Measurements from ENCODE around the gene SSH2.
"Not testable (repeated sequence)": the region's sequence is repeated elsewhere in the genome, so short reads cannot be mapped to it uniquely, and the experiment has no call there.

The SSH2 gene

GRCh38 chr17:29652976-29653375 is 277.1 kb downstream of the SSH2 start:
- no peak for DNase-seq

- not testable (repeated sequence) for DNase-seq
Observed at GRCh38 chr17:29651913-29652312, 278.1 kb downstream of the SSH2 start.

- no peak for DNase-seq
Observed at GRCh38 chr17:29650396-29650795, 279.6 kb downstream of the SSH2 start.

- DNase-seq, result no peak
Observed at GRCh38 chr17:29649359-29649758, 280.7 kb downstream of the SSH2 start.

GRCh38 chr17:29648005-29648404 is 282.0 kb downstream of the SSH2 start:
- no peak for DNase-seq

GRCh38 chr17:29645515-29646051 is 284.4 kb downstream of the SSH2 start:
- DNase-seq, result no peak

GRCh38 chr17:29643817-29644160 is 286.2 kb downstream of the SSH2 start:
- no peak for DNase-seq

DNA sequence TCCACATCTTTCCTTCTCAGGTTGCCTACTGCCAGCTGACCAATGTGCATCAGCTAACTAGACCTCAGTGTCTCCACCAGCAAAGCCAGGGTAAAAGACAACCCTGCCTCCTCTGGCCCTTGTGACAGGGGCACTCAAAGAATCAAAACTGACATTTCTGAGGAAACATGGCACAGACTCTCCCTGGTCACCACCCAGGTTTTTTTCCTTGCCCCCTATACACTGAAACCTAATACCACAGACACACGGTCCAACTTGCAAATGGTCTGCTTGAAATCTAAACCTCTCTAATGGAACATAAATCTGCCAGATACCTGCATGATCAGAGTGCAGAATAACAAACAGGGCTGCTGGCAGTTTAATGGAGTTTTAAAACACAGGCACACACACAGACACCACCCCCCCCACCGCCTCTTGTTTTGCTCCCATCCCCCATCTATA is 287.8 kb downstream of the SSH2 start:
- DNase-seq, result no peak

GRCh38 chr17:29640981-29641642 is 288.9 kb downstream of the SSH2 start:
- no peak for DNase-seq

GRCh38 chr17:29640413-29640812 is 289.6 kb downstream of the SSH2 start:
- DNase-seq, result no peak

GRCh38 chr17:29633886-29634285 is 296.1 kb downstream of the SSH2 start:
- no peak for DNase-seq

- no peak for DNase-seq
Observed at GRCh38 chr17:29630630-29631193, 299.3 kb downstream of the SSH2 start.

DNA sequence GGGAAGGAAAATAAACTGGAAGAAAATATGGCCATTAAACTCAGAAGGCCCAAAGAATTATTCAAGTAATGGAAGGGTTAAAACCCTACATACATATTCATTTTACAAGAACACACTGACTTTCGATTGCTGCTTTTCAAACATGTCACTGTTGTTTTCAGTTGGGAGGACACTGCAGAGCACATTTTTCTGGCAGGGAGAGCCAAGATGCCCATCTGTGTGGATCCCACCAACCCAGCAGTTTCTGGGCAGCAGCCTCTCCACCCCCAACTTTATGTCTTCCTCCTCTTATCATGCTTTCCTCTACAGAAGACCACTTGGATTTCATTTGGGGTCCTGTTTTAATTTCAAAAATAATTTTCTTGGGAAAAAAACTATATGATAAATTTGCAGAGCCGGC is 300.2 kb downstream of the SSH2 start:
- DNase-seq, result no peak

DNA sequence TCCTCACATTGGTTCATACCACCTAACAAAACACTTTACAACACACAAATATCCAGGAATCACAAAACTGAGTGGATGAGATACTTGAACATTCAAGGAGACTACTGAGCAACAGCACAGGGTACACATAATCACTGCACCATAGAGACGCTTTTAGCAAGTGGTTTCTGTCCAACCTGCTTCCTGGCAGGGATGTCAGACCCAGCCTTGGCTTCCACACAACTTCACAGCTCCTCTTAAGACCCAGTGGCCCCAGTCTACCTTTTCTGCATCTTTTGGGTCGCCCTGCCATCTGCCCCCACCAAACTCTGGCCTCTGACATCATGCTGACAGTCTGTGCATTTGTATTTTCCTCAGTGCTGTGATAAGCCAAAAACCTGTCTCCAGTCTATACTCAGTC is 301.4 kb downstream of the SSH2 start:
- no peak for DNase-seq

DNA sequence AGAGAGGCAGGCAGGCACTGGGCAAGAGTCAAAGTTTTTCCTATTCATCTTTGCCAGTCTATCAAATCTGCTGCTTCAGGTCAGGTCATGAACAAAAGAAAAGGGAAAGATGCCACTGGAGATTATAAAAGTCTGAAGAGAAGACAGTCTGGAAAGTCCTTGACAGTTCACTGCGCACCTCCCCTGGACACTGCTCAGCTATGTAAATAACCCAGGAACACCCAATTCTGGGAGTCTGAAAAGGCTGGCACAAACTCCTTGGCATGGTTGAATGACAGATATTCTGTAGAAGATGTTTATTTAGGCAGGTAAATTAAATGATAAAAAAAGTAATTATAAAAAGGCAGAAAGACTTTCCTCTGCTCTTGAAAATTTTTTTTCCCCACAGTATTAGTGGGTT is 302.1 kb downstream of the SSH2 start:
- DNase-seq, result no peak

DNA sequence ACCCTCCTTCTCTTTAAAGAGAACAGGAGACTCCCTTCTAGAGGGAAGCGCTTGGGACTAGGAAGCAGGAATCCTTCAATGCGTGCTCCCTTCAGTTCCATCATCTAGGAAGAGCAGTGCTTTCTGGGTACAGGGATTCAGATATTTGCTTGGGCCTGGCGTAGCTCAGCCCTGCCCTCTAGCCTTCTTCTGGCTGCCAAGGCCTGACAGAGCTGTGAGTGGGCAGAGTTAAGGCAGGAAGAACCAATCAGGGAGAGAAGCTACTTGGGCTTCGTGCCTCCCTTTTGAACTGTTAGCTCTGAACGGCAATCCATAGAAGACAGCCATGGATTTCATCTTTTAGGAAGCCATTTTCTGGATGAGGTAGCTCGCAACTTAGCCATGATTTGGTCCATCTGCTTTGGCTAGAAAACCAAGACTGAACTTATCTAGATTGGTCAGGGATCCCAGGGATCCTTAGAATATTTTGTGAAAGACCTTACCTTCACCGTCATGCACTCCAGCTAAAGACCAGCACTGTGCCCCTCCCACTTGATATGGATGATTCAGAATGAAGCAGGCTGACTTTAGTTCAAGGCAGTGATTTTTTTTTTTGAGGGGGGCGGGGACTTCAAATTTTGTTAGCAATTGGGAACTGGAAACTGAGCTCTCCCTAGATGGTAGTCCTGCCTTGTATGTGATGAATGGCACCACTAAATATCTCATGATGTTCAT is 304.8 kb downstream of the SSH2 start:
- DNase-seq, result no peak

DNA sequence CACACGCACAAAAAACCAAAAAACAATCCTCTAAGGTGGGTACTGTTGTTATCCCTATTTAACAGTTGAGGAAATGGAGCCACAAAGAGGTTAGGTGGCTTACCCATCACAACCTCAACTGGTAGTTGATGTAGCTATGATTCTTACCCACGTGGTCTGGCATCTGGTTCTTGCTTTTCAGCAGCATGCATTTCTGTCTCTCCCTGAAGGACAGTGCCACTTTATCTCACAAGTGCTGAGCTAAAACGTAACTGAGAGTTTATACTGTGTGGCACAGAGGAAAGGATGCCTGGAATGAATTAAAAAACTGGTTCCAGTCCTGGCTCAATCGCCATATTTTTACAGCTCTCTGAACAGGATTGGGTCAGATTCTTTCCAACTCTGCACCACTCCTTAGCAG is 305.4 kb downstream of the SSH2 start:
- DNase-seq, result no peak

- no peak for DNase-seq
Observed at GRCh38 chr17:29623283-29623647, 306.8 kb downstream of the SSH2 start.

- no peak for DNase-seq
Observed at GRCh38 chr17:29622337-29623282, 307.4 kb downstream of the SSH2 start, which contains the start of gene CORO6. CORO6 (minus strand) TSS chr17:29622912; CDS start chr17:29621421, 1,491 bp downstream.

GRCh38 chr17:29621751-29622194 is 308.3 kb downstream of the SSH2 start:
- DNase-seq, result no peak

DNA sequence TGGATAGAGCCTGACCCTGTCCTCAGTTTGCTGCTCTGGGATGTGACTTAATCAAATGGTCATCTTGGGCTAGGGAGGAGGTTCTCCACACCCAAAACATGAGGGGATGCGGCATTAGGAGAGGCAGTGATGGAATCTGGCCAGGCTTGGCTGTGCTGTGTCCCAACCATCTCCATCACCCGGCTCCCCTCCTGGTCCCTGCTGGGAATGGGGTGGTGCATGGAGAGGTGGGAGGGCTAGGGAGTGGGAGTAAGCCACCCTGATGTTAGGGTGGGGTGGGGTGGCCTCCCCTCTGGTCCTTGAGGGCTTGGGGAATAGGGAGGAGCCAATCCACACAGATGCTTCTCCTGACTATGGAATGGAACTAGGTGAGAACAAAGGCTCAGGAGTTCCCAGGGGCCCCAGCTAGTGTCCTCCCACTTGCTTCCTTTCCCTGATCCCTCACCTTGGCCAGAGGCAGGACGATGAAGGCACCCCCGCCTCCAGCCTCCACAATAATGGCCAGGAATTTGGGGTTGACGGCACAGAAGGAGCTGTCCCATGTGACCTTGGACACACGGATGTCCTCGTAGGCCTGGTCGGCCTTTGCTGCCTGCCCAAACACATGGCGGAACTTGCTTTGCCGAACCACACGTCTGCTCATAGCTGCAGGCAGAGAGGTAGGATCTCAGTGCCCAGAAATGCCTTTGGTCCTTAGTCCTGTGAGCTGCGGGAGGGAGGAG is 309.1 kb downstream of the SSH2 start:
- no peak for DNase-seq

- DNase-seq, result no peak
Observed at GRCh38 chr17:29620271-29620670, 309.8 kb downstream of the SSH2 start.
